ENCODE data around the gene RHOBTB1.

- TF ChIP-seq CTCF (IDR thresholded peaks at IDR 0.05; ENCODE audit: low read depth, low read length) (no peak), POLR2A (IDR thresholded peaks at IDR 0.05; ENCODE audit: extremely low read depth, insufficient read length) (no peak), MAX (IDR thresholded peaks at IDR 0.05; ENCODE audit: low read depth, low read length) (no peak)
Measured at GRCh38 chr10:60877061-60877776, 66.8 kb downstream of the RHOBTB1 start.
